Naive thymus-derived CD4-positive, alpha-beta T cell (primary cell): ENCODE data around the gene TRMU. TPM values are rescaled to one million over a fixed set of nuclear protein-coding genes. Genes with fewer than 3 reads are reported as not detected.
A peak's percentile ranks its signal among the peaks of the same experiment; 100 is the strongest.

Experiments used
- ATAC-seq: fragments of 150-1000 bp; cut with Tn5 transposase; 2 replicates; pipeline ENCODE4 v1.10.0; 2021; ENCODE audit warnings: mild to moderate bottlenecking, moderate library complexity
- CTCF ChIA-PET: fragments of 350-600 bp; sonication (Branson Sonifier 250); formaldehyde crosslinking; loops from one replicate; lab custom pipeline; 2021; ENCODE audit warnings: antibody characterized with exemption; lab: Charles Lee
- POLR2A ChIA-PET: fragments of 350-600 bp; sonication (Branson Sonifier 250); formaldehyde crosslinking; loops from one replicate; lab custom pipeline; 2021; ENCODE audit warnings: antibody characterized with exemption, inconsistent platforms; lab: Charles Lee
- DNase-seq, 9 donors: peaks; one replicate each; pipeline versions ENCODE4 v3.0.0 to v3.0.0-alpha.2; 2020 to 2022; ENCODE audit warnings: mixed read lengths in 1 of 9
- H3K27ac ChIP-seq: one replicate; pipeline ENCODE4 v1.7.0; 2013; ENCODE audit warnings: mild to moderate bottlenecking, low read depth, low read length, moderate library complexity
- H3K27me3 ChIP-seq, 2 donors: one replicate each; pipeline ENCODE4 v1.7.0; 2013; ENCODE audit warnings: low read length in 2 of 2, mild to moderate bottlenecking in 2 of 2, moderate library complexity in 2 of 2; ENCODE audit not compliant: control insufficient read depth in 2 of 2, insufficient read depth in 2 of 2
- H3K36me3 ChIP-seq, 3 experiments: 1 replicate in 2 of 3; 2 replicates in 1 of 3; pipeline ENCODE4 v1.7.0; 2013; ENCODE audit warnings: low read length in 3 of 3, mild to moderate bottlenecking in 3 of 3, moderate library complexity in 1 of 3; ENCODE audit not compliant: insufficient read depth in 3 of 3, control insufficient read depth in 2 of 3
- H3K4me1 ChIP-seq, 2 donors: one replicate each; pipeline ENCODE4 v1.7.0; 2013; ENCODE audit warnings: low read length in 2 of 2, mild to moderate bottlenecking in 2 of 2, moderate library complexity in 1 of 2; ENCODE audit not compliant: control insufficient read depth in 2 of 2, insufficient read depth in 2 of 2
- H3K4me3 ChIP-seq: 2 replicates; pipeline ENCODE4 v1.7.0; 2013; ENCODE audit warnings: mild to moderate bottlenecking, low read length
- H3K9me3 ChIP-seq, 3 experiments: 1 replicate in 2 of 3; 2 replicates in 1 of 3; pipeline ENCODE4 v1.7.0; 2013; ENCODE audit warnings: low read length in 3 of 3; ENCODE audit not compliant: control insufficient read depth in 2 of 3
- H3K27ac Mint-ChIP-seq, 9 donors: one replicate each; pipeline ENCODE4 v1.8.0; 2020 to 2022; ENCODE audit warnings: mixed read lengths in 9 of 9, mild to moderate bottlenecking in 8 of 9, moderate library complexity in 5 of 9, inconsistent platforms in 2 of 9
- H3K27me3 Mint-ChIP-seq, 5 donors: one replicate each; pipeline ENCODE4 v1.8.0; 2021 to 2022; ENCODE audit warnings: mixed read lengths in 5 of 5, mild to moderate bottlenecking in 1 of 5
- H3K36me3 Mint-ChIP-seq, 5 donors: one replicate each; pipeline ENCODE4 v1.8.0; 2020 to 2022; ENCODE audit warnings: mixed read lengths in 5 of 5, mild to moderate bottlenecking in 3 of 5, inconsistent platforms in 1 of 5
- H3K4me1 Mint-ChIP-seq, 7 donors: one replicate each; pipeline ENCODE4 v1.8.0; 2020 to 2022; ENCODE audit warnings: mixed read lengths in 7 of 7, mild to moderate bottlenecking in 3 of 7, inconsistent platforms in 1 of 7
- H3K4me3 Mint-ChIP-seq, 10 donors: one replicate each; pipeline ENCODE4 v1.8.0; 2020 to 2022; ENCODE audit warnings: mild to moderate bottlenecking in 10 of 10, mixed read lengths in 10 of 10, moderate library complexity in 6 of 10, inconsistent platforms in 2 of 10
- H3K9me3 Mint-ChIP-seq, 11 donors: one replicate each; pipeline ENCODE4 v1.8.0; 2020 to 2022; ENCODE audit warnings: mixed read lengths in 11 of 11, mild to moderate bottlenecking in 4 of 11, inconsistent platforms in 1 of 11, moderate library complexity in 1 of 11
- intact Hi-C, 2 donors: fragments of 100-400 bp; cut with micrococcal nuclease; formaldehyde crosslinking; loops; one replicate each; pipeline ENCODE4 v1.15.1; 2023
- polyA plus RNA-seq, 2 donors: library from polyadenylated mRNA; unstranded; fragments of 300-500 nt; fragmentation: Illumina TruSeq; gene quantifications; one replicate each; pipeline ENCODE4 v1.2.3, GENCODE V29; 2021
- total RNA-seq, 6 experiments: library from RNA in 5 of 6; stranded (reverse) in 5 of 6; gene quantifications; 1 replicate in 5 of 6; 2 replicates in 1 of 6; pipeline ENCODE4 v1.2.3 and lab custom pipeline; 2021 to 2026

The TRMU gene
- total and polyA plus RNA-seq, 7 experiments from 2014 or later: 17.9 to 92.1 (median 58.7) TPM

GRCh38 chr22:46329616-46330015 lies 5.9 kb upstream of the TRMU start:
- no peaks in the 10 kb centered on the region for H3K9me3 Mint-ChIP-seq
- peaks cover 0 to 5% (median 4%) of the 10 kb centered on the region in 7 donors for H3K4me1 Mint-ChIP-seq

GRCh38 chr22:46330426-46330825 lies 5.1 kb upstream of the TRMU start:
- CTCF ChIA-PET: interaction anchor here (1.0 kb wide), 1 partner anchor 102 kb away, joined by 3 read pairs; no protein-coding TSS in a partner anchor
- no peak for ATAC-seq
- H3K9me3 ChIP-seq: no peaks in the 10 kb centered on the region

More at GRCh38 chr22:46329616-46330015, 5.9 kb upstream of the TRMU start:
- ChIA-PET CTCF (no interaction called here), POLR2A (no interaction called here)
- intact Hi-C loops: loop anchor here in 1 of 2 donors (10.0 kb wide), 1 partner anchor 75 kb away; the partner anchor contains the start of gene CDPF1
- Histone ChIP-seq H3K4me3 (no peak overlapping the region), H3K4me1 (no peaks in the 10 kb centered on the region), H3K27me3 (no peaks in the 10 kb centered on the region), H3K9me3 (no peaks in the 10 kb centered on the region), H3K36me3 (no peaks in the 10 kb centered on the region), H3K27ac (no peak overlapping the region)
- DNase-seq (no peak), ATAC-seq (no peak)
- Mint-ChIP-seq H3K27ac (no peak overlapping the region), H3K36me3 (peaks cover 0 to 12% (median 0%) of the 10 kb centered on the region in 5 donors), H3K27me3 (no peaks in the 10 kb centered on the region), H3K4me3 (no peak overlapping the region)

GRCh38 chr22:46331496-46331895 lies 4.0 kb upstream of the TRMU start:
- H3K27me3 ChIP-seq: no peaks in the 10 kb centered on the region
- intact Hi-C loops: loop anchor here in 1 of 2 donors (10.0 kb wide), 1 partner anchor 77 kb away; the partner anchor contains the start of gene CDPF1
- Mint-ChIP-seq H3K27ac (no peak overlapping the region), H3K36me3 (peaks cover 0 to 10% (median 0%) of the 10 kb centered on the region in 5 donors), H3K4me3 (no peak overlapping the region), H3K27me3 (no peaks in the 10 kb centered on the region), H3K4me1 (peaks cover 3 to 15% (median 9%) of the 10 kb centered on the region in 7 donors), H3K9me3 (no peaks in the 10 kb centered on the region)
- H3K9me3 ChIP-seq: no peaks in the 10 kb centered on the region
- H3K36me3 ChIP-seq: peaks cover 0 to 11% (median 0%) of the 10 kb centered on the region in 3 experiments
- ChIA-PET CTCF (no interaction called here), POLR2A (no interaction called here)
- DNase-seq (no peak), ATAC-seq (no peak)
- no peak overlapping the region for H3K4me3 ChIP-seq
- H3K27ac ChIP-seq: no peak overlapping the region
- peaks cover under 1 to 2% of the 10 kb centered on the region in 2 donors for H3K4me1 ChIP-seq

More at GRCh38 chr22:46330426-46330825, 5.1 kb upstream of the TRMU start:
- no peak overlapping the region for H3K4me3 ChIP-seq
- peaks cover 0 to 12% (median 5%) of the 10 kb centered on the region in 7 donors for H3K4me1 Mint-ChIP-seq
- H3K4me1 ChIP-seq: no peaks in the 10 kb centered on the region
- H3K4me3 Mint-ChIP-seq: no peak overlapping the region
- H3K27me3 Mint-ChIP-seq: no peaks in the 10 kb centered on the region
- no peak overlapping the region for H3K27ac ChIP-seq
- H3K36me3 ChIP-seq: peaks cover 0 to 3% (median 0%) of the 10 kb centered on the region in 3 experiments
- no peak for DNase-seq
- H3K36me3 Mint-ChIP-seq: peaks cover 0 to 11% (median 0%) of the 10 kb centered on the region in 5 donors
- POLR2A ChIA-PET: no interaction called here
- H3K9me3 Mint-ChIP-seq: no peaks in the 10 kb centered on the region
- no peaks in the 10 kb centered on the region for H3K27me3 ChIP-seq
- H3K27ac Mint-ChIP-seq: no peak overlapping the region
- intact Hi-C loops: loop anchor here in 1 of 2 donors (10.0 kb wide), 1 partner anchor 76 kb away; the partner anchor contains the start of gene CDPF1

GRCh38 chr22:46336119-46337078 lies 885 bp downstream of the TRMU start:
- POLR2A ChIA-PET: interaction anchor here (0.8 to 2.2 kb wide), 4 partner anchors 40 to 300 kb away, joined by 3 to 7 read pairs (median 4); partner anchors contain the start of genes CDPF1 and GTSE1

GRCh38 chr22:46337870-46338269 lies 2.4 kb downstream of the TRMU start:
- ATAC-seq (no peak), DNase-seq (no peak)
- H3K9me3 Mint-ChIP-seq: no peaks in the 10 kb centered on the region
- peaks cover 7 to 9% of the 10 kb centered on the region in 2 donors for H3K4me1 ChIP-seq
- no peak overlapping the region for H3K4me3 ChIP-seq
- H3K36me3 Mint-ChIP-seq: peaks cover 18 to 41% (median 18%) of the 10 kb centered on the region in 5 donors
- no peaks in the 10 kb centered on the region for H3K27me3 ChIP-seq
- H3K4me1 Mint-ChIP-seq: peaks cover 25 to 55% (median 43%) of the 10 kb centered on the region in 7 donors
- ChIA-PET CTCF (interaction anchor here (0.6 kb wide), 1 partner anchor 23 kb away, joined by 7 read pairs; no protein-coding TSS in a partner anchor), POLR2A (no interaction called here)
- peaks cover 8 to 63% (median 22%) of the 10 kb centered on the region in 3 experiments for H3K36me3 ChIP-seq
- H3K27me3 Mint-ChIP-seq: no peaks in the 10 kb centered on the region
- peak overlapping the region; percentile 3 to 97 (median 38) for H3K4me3 Mint-ChIP-seq
- intact Hi-C loops: loop anchor here in 1 of 2 donors (10.0 kb wide), 1 partner anchor 83 kb away; the partner anchor contains the start of gene CDPF1
- no peak overlapping the region for H3K27ac ChIP-seq
- H3K9me3 ChIP-seq: no peaks in the 10 kb centered on the region
- H3K27ac Mint-ChIP-seq: peak overlapping the region in 4 of 9 donors; percentile 48 to 76 (median 60)

More at GRCh38 chr22:46336119-46337078, 885 bp downstream of the TRMU start:
- H3K27me3 Mint-ChIP-seq: no peaks in the 10 kb centered on the region
- H3K36me3 Mint-ChIP-seq: peaks cover 18 to 29% (median 18%) of the 10 kb centered on the region in 5 donors
- peak; percentile 13 for ATAC-seq
- H3K4me1 ChIP-seq: peaks cover 7 to 9% of the 10 kb centered on the region in 2 donors
- peak overlapping the region; percentile 69 to 95 (median 92) for H3K27ac Mint-ChIP-seq
- peak overlapping the region; percentile 87 for H3K4me3 ChIP-seq
- peak overlapping the region; percentile 82 for H3K27ac ChIP-seq
- no peaks in the 10 kb centered on the region for H3K9me3 ChIP-seq
- H3K4me1 Mint-ChIP-seq: peaks cover 23 to 55% (median 43%) of the 10 kb centered on the region in 7 donors
- no peaks in the 10 kb centered on the region for H3K9me3 Mint-ChIP-seq
- peak overlapping the region; percentile 92 to 100 (median 95) for H3K4me3 Mint-ChIP-seq
- H3K27me3 ChIP-seq: no peaks in the 10 kb centered on the region
- peak in 2 of 9 donors; percentile 12 for DNase-seq
- H3K36me3 ChIP-seq: peaks cover 0 to 49% (median 14%) of the 10 kb centered on the region in 3 experiments
- CTCF ChIA-PET: interaction anchor here (1.2 to 1.6 kb wide), 4 partner anchors 20 to 330 kb away, joined by 3 to 4 read pairs (median 4); no protein-coding TSS in a partner anchor
- intact Hi-C loops: loop anchor here in 1 of 2 donors (10.0 kb wide), 1 partner anchor 82 kb away; the partner anchor contains the start of gene CDPF1

- CTCF ChIA-PET: no interaction called here
- DNase-seq: no peak
- intact Hi-C loops: loop anchor here in 1 of 2 donors (10.0 kb wide), 1 partner anchor 84 kb away; the partner anchor contains the start of gene CDPF1
- Histone ChIP-seq H3K27me3 (no peaks in the 10 kb centered on the region), H3K4me1 (peaks cover 7 to 9% of the 10 kb centered on the region in 2 donors), H3K4me3 (no peak overlapping the region), H3K27ac (no peak overlapping the region), H3K36me3 (peaks cover 11 to 71% (median 22%) of the 10 kb centered on the region in 3 experiments), H3K9me3 (no peaks in the 10 kb centered on the region)
- H3K9me3 Mint-ChIP-seq: no peaks in the 10 kb centered on the region
- H3K27ac Mint-ChIP-seq: peak overlapping the region in 2 of 9 donors; percentile 32 to 76
- H3K4me1 Mint-ChIP-seq: peaks cover 25 to 55% (median 44%) of the 10 kb centered on the region in 7 donors
- ATAC-seq: no peak
- POLR2A ChIA-PET: no interaction called here
- peak overlapping the region in 1 of 10 donors; percentile 3 for H3K4me3 Mint-ChIP-seq
- no peaks in the 10 kb centered on the region for H3K27me3 Mint-ChIP-seq
- H3K36me3 Mint-ChIP-seq: peaks cover 18 to 45% (median 18%) of the 10 kb centered on the region in 5 donors
These were observed 3.1 kb downstream of the TRMU start for GRCh38 chr22:46338636-46339035.
